ENCODE measurements around the gene RFNG. TPM values are rescaled to one million over a fixed set of nuclear protein-coding genes. Genes with fewer than 3 reads are reported as not detected.

RFNG gene
- total RNA-seq, 6 donors from 2014 or later = 25.0 to 101 (median 37.5) TPM

DNA sequence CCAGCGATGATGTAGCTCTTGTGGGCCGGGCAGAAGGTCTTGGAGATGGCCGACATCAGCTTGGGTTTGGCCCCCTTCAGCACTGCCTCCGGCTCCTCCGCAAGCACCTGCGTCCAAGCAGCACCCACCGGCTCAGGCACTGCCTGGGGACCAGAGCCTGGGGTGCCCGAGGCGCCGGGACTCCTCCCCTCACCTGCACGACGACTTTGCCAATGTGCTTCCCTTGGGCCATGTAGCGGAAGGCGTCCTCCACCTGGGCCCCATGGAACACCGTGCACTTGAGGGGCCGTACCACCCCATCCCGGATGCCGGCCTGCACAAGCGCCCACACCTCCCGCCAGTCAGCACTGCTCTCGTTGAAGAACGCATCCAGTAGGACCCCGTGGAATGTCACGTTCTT, 31.4 kb upstream of the RFNG start:
- H3K27me3 ChIP-seq = no peaks in the 10 kb centered on the region
- peaks cover 87 to 100% (median 97%) of the 10 kb centered on the region in 4 donors for H3K36me3 ChIP-seq
- H3K9me3 ChIP-seq = no peaks in the 10 kb centered on the region
- DNase-seq (peak in 1 of 2 donors; percentile 79), ATAC-seq (ENCODE audit: low FRiP score in 2 of 2) (no peak)
- no peaks in the 10 kb centered on the region for H3K4me1 ChIP-seq
- TF ChIP-seq POLR2A (IDR thresholded peaks at IDR 0.05) (no peak), EP300 (IDR thresholded peaks at IDR 0.05) (no peak), CTCF (IDR thresholded peaks at IDR 0.05) (no peak), POLR2AphosphoS5 (IDR thresholded peaks at IDR 0.05) (no peak)
- H3K27ac ChIP-seq = no peak overlapping the region
- H3K4me3 ChIP-seq = no peak overlapping the region
- WGBS, 2 donors = 97% methylated on average over 16 to 24 of the region's 24 CpGs

DNA sequence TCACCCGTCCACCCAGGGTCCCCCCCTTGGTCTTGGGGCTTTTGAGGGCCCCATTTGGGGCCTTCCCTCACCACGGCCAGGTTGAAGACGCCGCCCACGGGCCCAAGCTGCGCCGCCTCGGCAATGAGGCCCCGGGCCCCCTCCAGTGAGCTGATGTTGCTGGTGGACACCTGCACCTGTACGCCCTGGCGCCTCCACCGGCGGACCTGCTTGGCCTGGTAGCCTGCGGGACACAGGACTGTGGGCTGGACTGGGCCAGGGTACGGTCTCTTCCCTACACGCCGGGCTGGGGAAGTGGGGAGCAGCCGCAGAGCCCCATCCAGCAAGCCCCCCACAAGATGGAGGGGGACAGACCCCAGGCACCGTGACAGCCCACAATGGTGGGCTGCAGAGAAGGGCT, 30.8 kb upstream of the RFNG start:
- H3K9me3 ChIP-seq = no peaks in the 10 kb centered on the region
- no peak for TF ChIP-seq POLR2AphosphoS5 (IDR thresholded peaks at IDR 0.05)
- no peak for TF ChIP-seq POLR2A (IDR thresholded peaks at IDR 0.05)
- no peak for TF ChIP-seq CTCF (IDR thresholded peaks at IDR 0.05)
- no peak for TF ChIP-seq EP300 (IDR thresholded peaks at IDR 0.05)
- no peak overlapping the region for H3K27ac ChIP-seq
- H3K4me1 ChIP-seq = no peaks in the 10 kb centered on the region
- no peak overlapping the region for H3K4me3 ChIP-seq
- 88 to 100% methylated on average over 1 to 6 of the region's 19 CpGs for WGBS, 2 donors
- no peak for ATAC-seq (ENCODE audit: low FRiP score in 2 of 2)
- DNase-seq = peak in 1 of 2 donors; percentile 84
- peaks cover 83 to 98% (median 93%) of the 10 kb centered on the region in 4 donors for H3K36me3 ChIP-seq
- no peaks in the 10 kb centered on the region for H3K27me3 ChIP-seq

DNA sequence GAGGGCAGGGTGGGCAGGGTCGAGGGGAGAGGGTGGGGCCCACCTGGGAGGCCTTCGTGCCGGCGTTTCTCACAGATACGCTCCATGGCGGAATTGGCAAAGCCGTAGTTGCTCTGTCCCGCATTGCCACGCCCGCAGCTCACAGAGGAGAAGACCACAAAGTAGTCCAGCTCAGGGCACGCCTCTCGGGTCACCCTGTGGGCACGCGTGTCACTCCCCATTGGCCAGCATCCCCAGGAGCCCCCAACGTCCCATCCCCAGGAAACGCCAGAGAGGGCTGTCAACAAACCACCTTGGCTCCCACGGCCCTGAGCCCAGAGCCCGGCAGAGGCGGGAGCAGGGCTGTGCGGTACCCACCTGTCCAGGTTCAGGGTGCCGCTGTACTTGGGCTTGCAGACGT, 30.4 kb upstream of the RFNG start:
- H3K27ac ChIP-seq = no peak overlapping the region
- no peak overlapping the region for H3K4me3 ChIP-seq
- no peaks in the 10 kb centered on the region for H3K9me3 ChIP-seq
- peaks cover 78 to 93% (median 88%) of the 10 kb centered on the region in 4 donors for H3K36me3 ChIP-seq
- peak in 1 of 2 donors; percentile 77 for DNase-seq
- 90 to 93% methylated on average over 15 to 22 of the region's 22 CpGs for WGBS, 2 donors
- no peaks in the 10 kb centered on the region for H3K27me3 ChIP-seq
- TF ChIP-seq CTCF (IDR thresholded peaks at IDR 0.05) = no peak
- no peak for ATAC-seq (ENCODE audit: low FRiP score in 2 of 2)
- no peaks in the 10 kb centered on the region for H3K4me1 ChIP-seq

DNA sequence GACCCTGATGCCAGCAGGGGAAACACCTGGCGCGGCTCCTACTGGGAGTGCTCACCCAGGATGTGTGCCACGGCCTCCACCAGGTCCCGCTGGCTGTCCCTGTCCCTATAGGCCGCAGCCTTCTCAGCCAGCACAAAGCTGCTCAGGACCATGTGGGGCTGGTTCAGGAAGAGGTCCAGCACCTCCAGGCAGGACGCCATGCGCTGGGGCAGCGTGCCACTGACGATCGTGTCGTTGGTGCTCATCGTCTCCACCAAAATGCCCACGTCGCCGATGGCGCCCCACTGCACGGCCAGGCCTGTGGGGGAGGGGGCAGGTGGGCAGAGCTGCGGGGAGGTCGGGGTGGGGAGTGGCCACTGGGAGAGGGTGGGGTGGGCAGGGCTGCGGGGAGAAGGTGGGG, 29.9 kb upstream of the RFNG start:
- peaks cover 74 to 89% (median 84%) of the 10 kb centered on the region in 4 donors for H3K36me3 ChIP-seq
- 90 to 96% methylated on average over 4 to 15 of the region's 20 CpGs for WGBS, 2 donors

More for the DNA sequence above, 29.9 kb upstream of the RFNG start:
- Histone ChIP-seq H3K4me3 (no peak overlapping the region), H3K27me3 (no peaks in the 10 kb centered on the region), H3K27ac (no peak overlapping the region), H3K4me1 (no peaks in the 10 kb centered on the region), H3K9me3 (no peaks in the 10 kb centered on the region)
- TF ChIP-seq POLR2AphosphoS5 (IDR thresholded peaks at IDR 0.05) = no peak
- TF ChIP-seq EP300 (IDR thresholded peaks at IDR 0.05) = no peak
- no peak for TF ChIP-seq POLR2A (IDR thresholded peaks at IDR 0.05)
- TF ChIP-seq CTCF (IDR thresholded peaks at IDR 0.05) = no peak
- DNase-seq (peak in 1 of 2 donors; percentile 79), ATAC-seq (ENCODE audit: low FRiP score in 2 of 2) (no peak)
